Activated naive CD8-positive, alpha-beta T cell (primary cell): Measurements from ENCODE around the gene ZNF576.
"Not testable (repeated sequence)": the region's sequence is repeated elsewhere in the genome, so short reads cannot be mapped to it uniquely, and the experiment has no call there.

ENCODE experiments used
- H3K27ac Mint-ChIP-seq: one replicate; pipeline ENCODE4 v1.8.0; 2021; ENCODE audit warnings: mixed read lengths
- H3K27me3 Mint-ChIP-seq: one replicate; pipeline ENCODE4 v1.8.0; 2021; ENCODE audit warnings: mixed read lengths
- H3K36me3 Mint-ChIP-seq: one replicate; pipeline ENCODE4 v1.8.0; 2021; ENCODE audit warnings: mixed read lengths
- H3K4me1 Mint-ChIP-seq: one replicate; pipeline ENCODE4 v1.8.0; 2021; ENCODE audit warnings: low read depth, mixed read lengths
- H3K4me3 Mint-ChIP-seq: one replicate; pipeline ENCODE4 v1.8.0; 2021; ENCODE audit warnings: mild to moderate bottlenecking, mixed read lengths
- H3K9me3 Mint-ChIP-seq: one replicate; pipeline ENCODE4 v1.8.0; 2021; ENCODE audit warnings: low read depth, mixed read lengths

Gene ZNF576

GRCh38 chr19:43563816-43564457, 32.5 kb upstream of the ZNF576 start:
- peaks cover 57% of the 10 kb centered on the region for H3K4me1 Mint-ChIP-seq
- peak overlapping the region; percentile 93 for H3K27ac Mint-ChIP-seq
- H3K36me3 Mint-ChIP-seq: peaks cover 11% of the 10 kb centered on the region
- peak overlapping the region; percentile 25 for H3K4me3 Mint-ChIP-seq
- no peaks in the 10 kb centered on the region for H3K9me3 Mint-ChIP-seq
- no peaks in the 10 kb centered on the region for H3K27me3 Mint-ChIP-seq

- no peaks in the 10 kb centered on the region for H3K27me3 Mint-ChIP-seq
- H3K9me3 Mint-ChIP-seq: no peaks in the 10 kb centered on the region
- H3K36me3 Mint-ChIP-seq: peaks cover 11% of the 10 kb centered on the region
- no peak overlapping the region for H3K4me3 Mint-ChIP-seq
- H3K4me1 Mint-ChIP-seq: peaks cover 58% of the 10 kb centered on the region
- H3K27ac Mint-ChIP-seq: peak overlapping the region; percentile 80
Measured at GRCh38 chr19:43564800-43565199, 31.6 kb upstream of the ZNF576 start.

GRCh38 chr19:43569657-43570056, 26.7 kb upstream of the ZNF576 start:
- Mint-ChIP-seq H3K4me3 (no peak overlapping the region), H3K4me1 (peaks cover 37% of the 10 kb centered on the region), H3K27ac (no peak overlapping the region), H3K9me3 (no peaks in the 10 kb centered on the region), H3K36me3 (peaks cover 5% of the 10 kb centered on the region), H3K27me3 (no peaks in the 10 kb centered on the region)

GRCh38 chr19:43570174-43570791, 26.1 kb upstream of the ZNF576 start:
- Mint-ChIP-seq H3K9me3 (no peaks in the 10 kb centered on the region), H3K4me1 (peaks cover 38% of the 10 kb centered on the region), H3K27me3 (no peaks in the 10 kb centered on the region), H3K36me3 (peaks cover 5% of the 10 kb centered on the region), H3K27ac (no peak overlapping the region), H3K4me3 (no peak overlapping the region)

GRCh38 chr19:43572171-43572588, 24.2 kb upstream of the ZNF576 start:
- Mint-ChIP-seq H3K4me3 (no peak overlapping the region), H3K27me3 (no peaks in the 10 kb centered on the region), H3K27ac (peak overlapping the region; percentile 1)

GRCh38 chr19:43574424-43575155, 21.8 kb upstream of the ZNF576 start:
- no peaks in the 10 kb centered on the region for H3K9me3 Mint-ChIP-seq
- H3K4me1 Mint-ChIP-seq: peaks cover 46% of the 10 kb centered on the region
- H3K4me3 Mint-ChIP-seq: peak overlapping the region; percentile 93
- no peaks in the 10 kb centered on the region for H3K27me3 Mint-ChIP-seq
- H3K27ac Mint-ChIP-seq: peak overlapping the region; percentile 91
- H3K36me3 Mint-ChIP-seq: peaks cover 2% of the 10 kb centered on the region

More at GRCh38 chr19:43572171-43572588, 24.2 kb upstream of the ZNF576 start:
- Mint-ChIP-seq H3K4me1 (peaks cover 41% of the 10 kb centered on the region), H3K36me3 (peaks cover 2% of the 10 kb centered on the region), H3K9me3 (no peaks in the 10 kb centered on the region)

- Mint-ChIP-seq H3K4me1 (peaks cover 47% of the 10 kb centered on the region), H3K9me3 (no peaks in the 10 kb centered on the region)
Measured at GRCh38 chr19:43575156-43575950, 21.0 kb upstream of the ZNF576 start, which contains the start of the genes PINLYP and XRCC1. Gene PINLYP, plus strand, starts transcription at chr19:43575801. Its CDS starts 1,391 bp downstream, at chr19:43577192. Gene XRCC1, minus strand, starts transcription at chr19:43575527. Its CDS starts 69 bp downstream, at chr19:43575458.

GRCh38 chr19:43575955-43576878, 20.2 kb upstream of the ZNF576 start:
- Mint-ChIP-seq H3K27ac (peak overlapping the region; percentile 50), H3K27me3 (no peaks in the 10 kb centered on the region), H3K4me3 (peak overlapping the region; percentile 93), H3K4me1 (peaks cover 41% of the 10 kb centered on the region), H3K9me3 (no peaks in the 10 kb centered on the region), H3K36me3 (no peaks in the 10 kb centered on the region)

More at GRCh38 chr19:43575156-43575950, 21.0 kb upstream of the ZNF576 start, which contains the start of the genes PINLYP and XRCC1:
- no peaks in the 10 kb centered on the region for H3K27me3 Mint-ChIP-seq
- H3K4me3 Mint-ChIP-seq: peak within 1 kb of the TSS; percentile 93
- H3K36me3 Mint-ChIP-seq: no peaks in the 10 kb centered on the region
- H3K27ac Mint-ChIP-seq: peak within 1 kb of the TSS; percentile 91

GRCh38 chr19:43578787-43579186, 17.6 kb upstream of the ZNF576 start:
- Mint-ChIP-seq H3K9me3 (no peaks in the 10 kb centered on the region), H3K27me3 (no peaks in the 10 kb centered on the region), H3K4me1 (peaks cover 36% of the 10 kb centered on the region), H3K4me3 (peak overlapping the region; percentile 77), H3K36me3 (no peaks in the 10 kb centered on the region), H3K27ac (peak overlapping the region; percentile 70)

- Mint-ChIP-seq H3K4me3 (peak overlapping the region; percentile 51), H3K27me3 (no peaks in the 10 kb centered on the region), H3K9me3 (no peaks in the 10 kb centered on the region), H3K4me1 (peaks cover 32% of the 10 kb centered on the region), H3K36me3 (peaks cover 4% of the 10 kb centered on the region), H3K27ac (peak overlapping the region; percentile 70)
Measured at GRCh38 chr19:43581467-43581866, 14.9 kb upstream of the ZNF576 start.

- Mint-ChIP-seq H3K36me3 (peaks cover 4% of the 10 kb centered on the region), H3K27me3 (no peaks in the 10 kb centered on the region), H3K9me3 (no peaks in the 10 kb centered on the region), H3K27ac (no peak overlapping the region), H3K4me1 (peaks cover 31% of the 10 kb centered on the region), H3K4me3 (no peak overlapping the region)
Measured at GRCh38 chr19:43582495-43582894, 13.9 kb upstream of the ZNF576 start.

GRCh38 chr19:43584484-43584883, 11.9 kb upstream of the ZNF576 start:
- H3K27ac Mint-ChIP-seq: peak overlapping the region; percentile 83
- H3K4me3 Mint-ChIP-seq: no peak overlapping the region
- H3K27me3 Mint-ChIP-seq: no peaks in the 10 kb centered on the region
- peaks cover 24% of the 10 kb centered on the region for H3K4me1 Mint-ChIP-seq
- H3K9me3 Mint-ChIP-seq: no peaks in the 10 kb centered on the region
- H3K36me3 Mint-ChIP-seq: peaks cover 4% of the 10 kb centered on the region

GRCh38 chr19:43586346-43586745, 10.0 kb upstream of the ZNF576 start:
- no peak overlapping the region for H3K27ac Mint-ChIP-seq
- no peaks in the 10 kb centered on the region for H3K27me3 Mint-ChIP-seq
- no peaks in the 10 kb centered on the region for H3K9me3 Mint-ChIP-seq
- peaks cover 29% of the 10 kb centered on the region for H3K4me1 Mint-ChIP-seq
- peaks cover 6% of the 10 kb centered on the region for H3K36me3 Mint-ChIP-seq
- no peak overlapping the region for H3K4me3 Mint-ChIP-seq

GRCh38 chr19:43587029-43587428, 9.4 kb upstream of the ZNF576 start:
- H3K27me3 Mint-ChIP-seq, H3K27ac Mint-ChIP-seq, H3K4me3 Mint-ChIP-seq, H3K9me3 Mint-ChIP-seq, H3K36me3 Mint-ChIP-seq: not testable (repeated sequence)
- peaks cover 24% of the 10 kb centered on the region for H3K4me1 Mint-ChIP-seq
